K562 (cell line): ENCODE measurements around the gene OSBP2. TPM values are rescaled to one million over a fixed set of nuclear protein-coding genes. Genes with fewer than 3 reads are reported as not detected.

Source experiments
- ATAC-seq: fragments of 200-7000 bp; cut with Tn5 transposase; 3 replicates; pipeline ENCODE4 v1.9.1; 2020; ENCODE audit warnings: moderate library complexity
- BruUV-seq: library from RNA; stranded (reverse); fragments of 400-500 nt; replicated peaks from 2 replicates; lab custom pipeline; 2021; lab: Mats Ljungman, UMichigan
- CTCF ChIA-PET: fragments of 300-600 bp; formaldehyde crosslinking; extraction: SDS; loops from one replicate; lab custom pipeline; 2021; ENCODE audit warnings: low intra/inter-chr PET ratio; lab: Yijun Ruan, JAX
- POLR2A ChIA-PET: fragments of 300-600, 350-650 bp; sonication (Branson Sonifier 250); formaldehyde crosslinking; extraction: SDS; loops from one replicate; lab custom pipeline; 2021; ENCODE audit warnings: antibody characterized with exemption, inconsistent platforms; lab: Yijun Ruan, JAX
- DNase-seq, 4 experiments: peaks; one replicate each; pipeline versions ENCODE4 v3.0.0 to v3.0.0-alpha.2; 2011 to 2018; ENCODE audit warnings: low spot score in 3 of 4, mixed read lengths in 3 of 4; ENCODE audit errors: extremely low read depth in 1 of 4
- FAIRE-seq: peaks from 2 replicates; lab custom pipeline; 2011; peaks lifted over from hg19 to GRCh38; lab: Jason Lieb, UNC
- H2AFZ ChIP-seq: 2 replicates; pipeline ENCODE4 v1.6.0; 2011; ENCODE audit warnings: low read depth, low read length, control low read depth, inconsistent platforms
- H3K27ac ChIP-seq: fragments of 200-600 bp; 3 replicates; pipeline ENCODE4 v1.8.0; 2011; ENCODE audit warnings: low read depth, mild to moderate bottlenecking, control low read depth, inconsistent platforms, low read length, moderate library complexity, mixed read lengths; ENCODE audit errors: extremely low read depth
- H3K27me3 ChIP-seq, 2 experiments: fragments of 300-600 bp in 1 of 2; 2 replicates in 1 of 2; 3 replicates in 1 of 2; pipeline versions ENCODE4 v1.6.0 to v1.8.0; 2011; ENCODE audit warnings: inconsistent platforms in 2 of 2, low read length in 2 of 2, mild to moderate bottlenecking in 1 of 2, mixed read lengths in 1 of 2, moderate library complexity in 1 of 2; ENCODE audit not compliant: control insufficient read depth in 2 of 2, insufficient read depth in 2 of 2
- H3K36me3 ChIP-seq: fragments of 300-600 bp; 3 replicates; pipeline ENCODE4 v1.8.0; 2011; ENCODE audit warnings: mild to moderate bottlenecking, low read length, inconsistent platforms; ENCODE audit not compliant: control insufficient read depth, insufficient read depth
- H3K4me1 ChIP-seq, 2 experiments: fragments of 200-600 bp in 1 of 2; replicated peaks in 1 of 2; 2 replicates in 1 of 2; 3 replicates in 1 of 2; pipeline versions ENCODE4 v1.5.1 to v1.8.0; 2011; ENCODE audit warnings: inconsistent platforms in 2 of 2, low read length in 2 of 2, mild to moderate bottlenecking in 1 of 2, mixed read lengths in 1 of 2, moderate library complexity in 1 of 2; ENCODE audit not compliant: control insufficient read depth in 2 of 2, insufficient read depth in 2 of 2
- H3K4me2 ChIP-seq: 2 replicates; pipeline ENCODE4 v1.6.1; 2011; ENCODE audit warnings: low read length, control low read depth, inconsistent platforms, mixed read lengths; ENCODE audit not compliant: insufficient read depth
- H3K4me3 ChIP-seq: fragments of 200-600 bp; sonication (generic), shearing (Covaris generic); 2 replicates; pipeline ENCODE4 v1.5.1; 2016; ENCODE audit warnings: control low read depth, inconsistent platforms
- H3K79me2 ChIP-seq: fragments of 200-600 bp; 3 replicates; pipeline ENCODE4 v1.8.0; 2011; ENCODE audit warnings: low read length, inconsistent platforms; ENCODE audit not compliant: control insufficient read depth, insufficient read depth
- H3K9ac ChIP-seq, 2 experiments: 2 replicates each; pipeline versions ENCODE4 v1.6.0 to v1.6.1; 2011; ENCODE audit warnings: low read depth in 2 of 2, low read length in 2 of 2, control low read depth in 1 of 2, inconsistent platforms in 1 of 2, mild to moderate bottlenecking in 1 of 2, mixed read lengths in 1 of 2; ENCODE audit not compliant: insufficient read depth in 1 of 2
- H3K9me1 ChIP-seq: one replicate; pipeline ENCODE4 v1.6.0; 2011; ENCODE audit warnings: inconsistent platforms, mild to moderate bottlenecking, low read length, moderate library complexity; ENCODE audit not compliant: control insufficient read depth, insufficient read depth
- H3K9me3 ChIP-seq: replicated peaks from 2 replicates; pipeline ENCODE4 v1.5.1; 2011; ENCODE audit warnings: low read depth, low read length, inconsistent platforms; ENCODE audit not compliant: control insufficient read depth, insufficient read depth
- H4K20me1 ChIP-seq: replicated peaks from 2 replicates; pipeline ENCODE4 v1.6.1; 2011; ENCODE audit warnings: low read length, inconsistent platforms, mixed read lengths; ENCODE audit not compliant: control insufficient read depth, insufficient read depth
- CC2D1A ChIP-seq: fragments of 450-650 bp; IDR thresholded peaks from 2 replicates; pipeline ENCODE4 v1.6.1; 2017; ENCODE audit warnings: mild to moderate bottlenecking
- HLTF ChIP-seq: fragments of 450-650 bp; IDR thresholded peaks from 2 replicates; pipeline ENCODE4 v1.6.1; 2016
- HSF4 ChIP-seq: fragments of 250-450 bp; sonication (Bioruptor Pico); IDR thresholded peaks from 2 replicates; pipeline ENCODE4 v2.1.2; 2022; ENCODE audit warnings: mild to moderate bottlenecking, moderate library complexity, borderline replicate concordance
- KLF1 ChIP-seq: fragments of 450-650 bp; IDR thresholded peaks from 2 replicates; pipeline ENCODE4 v1.6.1; 2016; ENCODE audit warnings: missing genetic modification characterization, missing compliant biosample characterization
- MECOM ChIP-seq: fragments of 250-450 bp; sonication (Bioruptor Pico); IDR thresholded peaks from 2 replicates; pipeline ENCODE4 v1.8.0; 2022; ENCODE audit warnings: inconsistent platforms
- NCOA2 ChIP-seq, 2 experiments: fragments of 450-650 bp; IDR thresholded peaks; 2 replicates each; pipeline ENCODE4 v1.6.1; 2018; ENCODE audit warnings: mild to moderate bottlenecking in 2 of 2, moderate library complexity in 1 of 2; ENCODE audit not compliant: partially characterized antibody in 2 of 2
- NFATC3 ChIP-seq: fragments of 450-650 bp; IDR thresholded peaks from 2 replicates; pipeline ENCODE4 v1.6.1; 2017; ENCODE audit warnings: mild to moderate bottlenecking
- POLR3A ChIP-seq: IDR thresholded peaks from 2 replicates; pipeline ENCODE4 v1.6.1; 2011; ENCODE audit warnings: borderline replicate concordance, mild to moderate bottlenecking, moderate library complexity; ENCODE audit not compliant: insufficient read length, insufficient read depth; ENCODE audit errors: extremely low read depth
- RB1 ChIP-seq: fragments of 450-650 bp; IDR thresholded peaks from 2 replicates; pipeline ENCODE4 v1.6.1; 2017; ENCODE audit warnings: low read depth, mild to moderate bottlenecking
- TCF7L2 ChIP-seq: fragments of 150-350 bp; IDR thresholded peaks from 2 replicates; pipeline ENCODE4 v1.6.1; 2016; ENCODE audit warnings: low read depth, mild to moderate bottlenecking, low read length, moderate library complexity
- ZNF551 ChIP-seq: fragments of 250-450 bp; sonication (Bioruptor Pico); IDR thresholded peaks from 2 replicates; pipeline ENCODE4 v1.5.0; 2021; ENCODE audit warnings: mild to moderate bottlenecking, moderate library complexity
- WGBS: fragments of 100-300 bp; shearing (Covaris generic); methylation state at CpG from one replicate; pipeline ENCODE4 v1.1.6; 2016; ENCODE audit warnings: low coverage, mixed read lengths; ENCODE audit not compliant: insufficient coverage; ENCODE audit errors: missing lambda C conversion rate; 5-methylcytosine and 5-hydroxymethylcytosine counted together
- in situ Hi-C: fragments of 300-500 bp; cut with MboI; formaldehyde crosslinking; loops from 4 replicates; pipeline ENCODE4 v1.15.0; 2018; ENCODE audit warnings: inconsistent platforms, mixed read lengths
- intact Hi-C: fragments of 100-400 bp; cut with micrococcal nuclease; formaldehyde crosslinking; loops from 2 replicates; pipeline ENCODE4 v1.14.2; 2022
- polyA plus RNA-seq, 8 experiments: library from polyadenylated mRNA; depleted of rRNA in 4 of 8; stranded (reverse) in 5 of 8; unstranded in 3 of 8; fragments of >200 nt; fragmentation: Nextera tagmentation in 2 of 8; fragmentation: Illumina TruSeq in 1 of 8; extraction: Ambion mirVana in 2 of 8; extraction: Trizol in 1 of 8; gene quantifications; 2 replicates each; pipeline versions ENCODE4 v1.2.1 to v1.2.3, GENCODE V29; 2011 to 2014; ENCODE audit warnings: inconsistent platforms in 1 of 8, missing spikeins in 1 of 8
- total RNA-seq, 7 experiments: library from RNA; depleted of rRNA in 6 of 7; stranded (reverse); fragments of >200 nt in 6 of 7; fragmentation: Illumina TruSeq in 2 of 7; extraction: Trizol in 2 of 7; gene quantifications; 2 replicates each; pipeline versions ENCODE4 v1.2.1 to v1.2.3, GENCODE V29; 2011 to 2021; ENCODE audit warnings: low replicate concordance in 1 of 7
- TF ChIP-seq, protein P1 (sequence below), 2 experiments: fragments of 450-650 bp in 1 of 2; sonication (generic) in 1 of 2; formaldehyde crosslinking in 1 of 2; IDR thresholded peaks; 2 replicates each; pipeline versions ENCODE4 v1.7.1 to v1.9.0; 2016 to 2022; ENCODE audit warnings: inconsistent platforms in 1 of 2, mild to moderate bottlenecking in 1 of 2, missing genetic modification reagents in 1 of 2
- TF ChIP-seq, protein P2 (sequence below), 2 experiments: IDR thresholded peaks; 2 replicates each; pipeline ENCODE4 v1.6.1; 2012; ENCODE audit warnings: improper control_type of control experiment in 2 of 2, low read depth in 2 of 2, low read length in 2 of 2, borderline replicate concordance in 1 of 2

The OSBP2 gene
- total and polyA plus RNA-seq, 9 of the 15 experiments (the other 6 are each of a cell fraction or from before 2014, with no cell fraction given) = 0.52 to 29.5 (median 21.6) TPM

DNA sequence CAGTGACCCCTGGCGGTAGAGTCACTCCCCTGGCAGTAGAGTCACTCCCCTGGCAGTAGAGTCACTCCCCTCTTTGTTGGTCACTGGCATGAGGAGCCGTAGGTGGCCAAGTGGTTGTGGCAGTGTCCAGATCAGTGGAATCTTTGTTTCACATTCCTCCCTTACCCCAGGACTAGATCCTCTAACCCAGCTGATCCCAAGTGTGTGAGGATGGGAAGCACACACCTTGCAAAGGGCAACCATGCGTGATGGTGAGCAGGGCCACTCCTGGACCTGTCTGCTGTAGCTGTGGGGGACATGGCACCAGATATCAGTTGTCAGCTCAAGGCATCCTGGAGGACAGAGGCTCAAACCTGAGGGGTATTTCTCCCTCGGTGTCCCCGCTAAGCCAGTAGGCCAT lies 37.8 kb downstream of the OSBP2 start:
- WGBS = 72% methylated on average over 2 of the region's 5 CpGs
- Histone ChIP-seq H3K4me1 (peaks cover 6 to 7% of the 10 kb centered on the region in 2 experiments; a peak in 3 of 5 replicates), H3K27me3 (no peaks in the 10 kb centered on the region), H3K9me3 (no peaks in the 10 kb centered on the region), H3K4me3 (no peak overlapping the region), H3K4me2 (no peak overlapping the region), H3K36me3 (no peaks in the 10 kb centered on the region), H4K20me1 (no peaks in the 10 kb centered on the region), H3K27ac (no peak overlapping the region), H3K9ac (no peak overlapping the region), H3K9me1 (no peaks in the 10 kb centered on the region), H3K79me2 (no peaks in the 10 kb centered on the region), H2AFZ (no peak overlapping the region)
- in situ Hi-C loops (no loop called here), intact Hi-C loops (no loop called here)
- FAIRE-seq = no peak
- ChIA-PET CTCF (no interaction called here), POLR2A (no interaction called here)
- no peak for ATAC-seq
- DNase-seq = no peak
- no TSS peak for BruUV-seq
- TF ChIP-seq, protein P1, sequence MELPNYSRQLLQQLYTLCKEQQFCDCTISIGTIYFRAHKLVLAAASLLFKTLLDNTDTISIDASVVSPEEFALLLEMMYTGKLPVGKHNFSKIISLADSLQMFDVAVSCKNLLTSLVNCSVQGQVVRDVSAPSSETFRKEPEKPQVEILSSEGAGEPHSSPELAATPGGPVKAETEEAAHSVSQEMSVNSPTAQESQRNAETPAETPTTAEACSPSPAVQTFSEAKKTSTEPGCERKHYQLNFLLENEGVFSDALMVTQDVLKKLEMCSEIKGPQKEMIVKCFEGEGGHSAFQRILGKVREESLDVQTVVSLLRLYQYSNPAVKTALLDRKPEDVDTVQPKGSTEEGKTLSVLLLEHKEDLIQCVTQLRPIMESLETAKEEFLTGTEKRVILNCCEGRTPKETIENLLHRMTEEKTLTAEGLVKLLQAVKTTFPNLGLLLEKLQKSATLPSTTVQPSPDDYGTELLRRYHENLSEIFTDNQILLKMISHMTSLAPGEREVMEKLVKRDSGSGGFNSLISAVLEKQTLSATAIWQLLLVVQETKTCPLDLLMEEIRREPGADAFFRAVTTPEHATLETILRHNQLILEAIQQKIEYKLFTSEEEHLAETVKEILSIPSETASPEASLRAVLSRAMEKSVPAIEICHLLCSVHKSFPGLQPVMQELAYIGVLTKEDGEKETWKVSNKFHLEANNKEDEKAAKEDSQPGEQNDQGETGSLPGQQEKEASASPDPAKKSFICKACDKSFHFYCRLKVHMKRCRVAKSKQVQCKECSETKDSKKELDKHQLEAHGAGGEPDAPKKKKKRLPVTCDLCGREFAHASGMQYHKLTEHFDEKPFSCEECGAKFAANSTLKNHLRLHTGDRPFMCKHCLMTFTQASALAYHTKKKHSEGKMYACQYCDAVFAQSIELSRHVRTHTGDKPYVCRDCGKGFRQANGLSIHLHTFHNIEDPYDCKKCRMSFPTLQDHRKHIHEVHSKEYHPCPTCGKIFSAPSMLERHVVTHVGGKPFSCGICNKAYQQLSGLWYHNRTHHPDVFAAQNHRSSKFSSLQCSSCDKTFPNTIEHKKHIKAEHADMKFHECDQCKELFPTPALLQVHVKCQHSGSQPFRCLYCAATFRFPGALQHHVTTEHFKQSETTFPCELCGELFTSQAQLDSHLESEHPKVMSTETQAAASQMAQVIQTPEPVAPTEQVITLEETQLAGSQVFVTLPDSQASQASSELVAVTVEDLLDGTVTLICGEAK (IDR thresholded peaks at IDR 0.05) = no peak
- TF ChIP-seq, protein P1 (CRISPR knock-in tag; IDR thresholded peaks at IDR 0.05) = no peak
- TF ChIP-seq HLTF (no peak), NCOA2 (IDR thresholded peaks at IDR 0.05; ENCODE audit: partially characterized antibody in 2 of 2) (no peak), POLR3A (no peak), HSF4 (no peak), NFATC3 (no peak), CC2D1A (no peak), TCF7L2 (no peak), ZNF551 (CRISPR knock-in tag) (no peak), MECOM (CRISPR knock-in tag) (no peak), KLF1 (tag) (no peak), RB1 (no peak)
- TF ChIP-seq, protein P2, sequence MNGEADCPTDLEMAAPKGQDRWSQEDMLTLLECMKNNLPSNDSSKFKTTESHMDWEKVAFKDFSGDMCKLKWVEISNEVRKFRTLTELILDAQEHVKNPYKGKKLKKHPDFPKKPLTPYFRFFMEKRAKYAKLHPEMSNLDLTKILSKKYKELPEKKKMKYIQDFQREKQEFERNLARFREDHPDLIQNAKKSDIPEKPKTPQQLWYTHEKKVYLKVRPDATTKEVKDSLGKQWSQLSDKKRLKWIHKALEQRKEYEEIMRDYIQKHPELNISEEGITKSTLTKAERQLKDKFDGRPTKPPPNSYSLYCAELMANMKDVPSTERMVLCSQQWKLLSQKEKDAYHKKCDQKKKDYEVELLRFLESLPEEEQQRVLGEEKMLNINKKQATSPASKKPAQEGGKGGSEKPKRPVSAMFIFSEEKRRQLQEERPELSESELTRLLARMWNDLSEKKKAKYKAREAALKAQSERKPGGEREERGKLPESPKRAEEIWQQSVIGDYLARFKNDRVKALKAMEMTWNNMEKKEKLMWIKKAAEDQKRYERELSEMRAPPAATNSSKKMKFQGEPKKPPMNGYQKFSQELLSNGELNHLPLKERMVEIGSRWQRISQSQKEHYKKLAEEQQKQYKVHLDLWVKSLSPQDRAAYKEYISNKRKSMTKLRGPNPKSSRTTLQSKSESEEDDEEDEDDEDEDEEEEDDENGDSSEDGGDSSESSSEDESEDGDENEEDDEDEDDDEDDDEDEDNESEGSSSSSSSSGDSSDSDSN (IDR thresholded peaks at IDR 0.05; ENCODE audit: borderline replicate concordance in 1 of 2, low read depth in 2 of 2, low read length in 2 of 2) = no peak
